CD4-positive, alpha-beta T cell treated with Interferon gamma for 1 hour (primary cell): ENCODE data around the gene RARRES2.
"Not testable (repeated sequence)": the region's sequence is repeated elsewhere in the genome, so short reads cannot be mapped to it uniquely, and the experiment has no call there.

Experiments
- DNase-seq: peaks from one replicate; pipeline ENCODE4 v3.0.0-alpha.2; 2020

Gene RARRES2

GRCh38 chr7:150313367-150313809 is 28.0 kb downstream of the RARRES2 start:
- no peak for DNase-seq

GRCh38 chr7:150312649-150313366 is 28.6 kb downstream of the RARRES2 start:
- DNase-seq, result not testable (repeated sequence)

DNA sequence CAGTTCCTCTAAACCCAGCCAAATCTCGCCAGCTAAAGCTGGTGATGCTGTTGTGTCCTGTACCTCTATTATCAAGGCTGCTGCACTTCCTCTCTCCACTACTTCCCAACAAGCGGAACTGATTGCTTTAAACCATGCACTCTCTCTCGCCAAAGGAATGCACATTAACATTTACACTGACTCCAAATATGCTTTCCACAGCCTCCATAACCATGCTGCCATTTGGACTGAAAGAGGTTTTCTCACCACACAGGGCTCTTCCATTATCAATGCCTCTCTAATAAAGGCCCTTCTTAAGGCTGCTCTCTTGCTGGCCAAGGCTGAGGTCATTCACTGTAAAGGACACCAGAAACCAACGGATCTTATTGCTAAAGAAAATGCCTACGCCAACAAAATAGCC is 29.7 kb downstream of the RARRES2 start:
- DNase-seq, result no peak

GRCh38 chr7:150311146-150311545 is 30.3 kb downstream of the RARRES2 start:
- no peak for DNase-seq

DNA sequence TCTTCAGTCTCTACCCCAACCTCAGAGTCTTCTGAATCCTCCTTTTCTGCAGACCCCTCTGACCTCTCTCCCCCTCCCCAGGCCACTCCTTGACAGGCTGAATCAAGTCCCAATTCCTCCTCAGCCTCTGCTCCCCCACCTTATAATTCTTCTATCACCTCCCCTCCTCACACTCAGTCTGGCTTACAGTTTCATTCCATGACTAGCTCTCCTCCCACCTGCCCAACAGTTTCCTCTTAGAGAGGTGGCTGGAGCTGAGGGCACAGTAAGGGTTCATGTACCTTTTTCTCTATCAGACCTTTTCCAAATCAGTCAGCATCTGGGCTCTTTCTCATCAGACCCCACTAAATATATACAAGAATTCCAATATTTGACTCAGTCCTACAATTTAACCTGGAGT is 32.9 kb downstream of the RARRES2 start:
- DNase-seq, result no peak

- DNase-seq, result no peak
These were observed 33.5 kb downstream of the RARRES2 start for GRCh38 chr7:150307904-150308303.

DNA sequence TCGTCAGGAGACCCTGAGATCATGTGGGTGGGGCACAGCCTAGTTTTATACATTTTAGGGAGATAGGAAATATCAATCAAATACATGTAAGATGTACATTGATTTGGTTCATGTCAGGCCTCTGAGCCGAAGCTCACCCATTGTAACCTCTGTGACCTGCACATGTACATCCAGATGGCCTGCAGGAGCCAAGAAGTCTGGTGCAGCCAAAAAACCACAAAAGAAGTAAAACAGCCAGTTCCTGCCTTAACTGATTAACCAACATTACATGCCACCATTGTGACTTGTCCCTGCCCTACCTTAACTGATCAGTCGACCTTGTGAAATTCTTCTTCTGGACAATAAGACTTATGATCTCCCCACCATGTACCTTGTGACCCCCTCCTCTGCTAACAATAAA is 34.3 kb downstream of the RARRES2 start:
- no peak for DNase-seq

- not testable (repeated sequence) for DNase-seq
These were observed 35.1 kb downstream of the RARRES2 start for GRCh38 chr7:150306377-150306776.

- not testable (repeated sequence) for DNase-seq
These were observed 35.5 kb downstream of the RARRES2 start for GRCh38 chr7:150305903-150306284.

GRCh38 chr7:150305259-150305902 is 36.0 kb downstream of the RARRES2 start:
- DNase-seq, result not testable (repeated sequence)

DNA sequence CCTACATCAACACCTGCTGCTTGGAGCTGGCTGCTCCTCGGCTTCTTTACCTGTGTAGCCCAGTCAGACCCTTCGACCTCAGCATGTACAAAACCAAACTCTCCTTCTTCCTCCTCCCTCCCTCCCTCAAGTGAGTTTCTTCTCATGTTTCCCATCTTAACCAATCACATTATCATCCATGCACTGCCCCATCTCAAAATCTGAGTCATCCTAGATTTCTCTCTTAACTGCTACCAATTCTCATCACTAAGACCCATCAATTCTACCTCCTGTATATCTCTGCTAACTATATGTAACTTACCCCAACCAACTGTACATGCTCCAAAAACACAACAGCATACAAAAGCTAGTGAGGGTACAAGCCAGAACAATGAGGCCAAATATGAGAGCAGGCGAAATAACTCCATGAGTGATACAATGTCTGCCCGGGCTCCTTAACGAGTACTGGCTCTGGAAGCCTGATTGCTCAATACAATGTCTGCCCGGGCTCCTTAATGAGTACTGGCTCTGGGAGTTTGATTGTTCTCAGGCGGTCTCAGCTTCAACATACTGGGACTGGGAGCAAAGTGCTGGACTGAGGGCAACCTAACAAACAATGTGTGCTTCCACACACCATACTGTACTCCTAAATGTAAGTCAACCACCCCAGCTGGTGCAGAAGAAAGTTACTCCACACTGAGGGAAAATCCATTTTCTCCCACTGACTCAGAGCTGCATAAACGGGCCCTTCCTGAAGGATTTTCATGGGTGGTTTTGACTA is 36.8 kb downstream of the RARRES2 start:
- not testable (repeated sequence) for DNase-seq

- not testable (repeated sequence) for DNase-seq
These were observed 38.5 kb downstream of the RARRES2 start for GRCh38 chr7:150302908-150303310.

DNA sequence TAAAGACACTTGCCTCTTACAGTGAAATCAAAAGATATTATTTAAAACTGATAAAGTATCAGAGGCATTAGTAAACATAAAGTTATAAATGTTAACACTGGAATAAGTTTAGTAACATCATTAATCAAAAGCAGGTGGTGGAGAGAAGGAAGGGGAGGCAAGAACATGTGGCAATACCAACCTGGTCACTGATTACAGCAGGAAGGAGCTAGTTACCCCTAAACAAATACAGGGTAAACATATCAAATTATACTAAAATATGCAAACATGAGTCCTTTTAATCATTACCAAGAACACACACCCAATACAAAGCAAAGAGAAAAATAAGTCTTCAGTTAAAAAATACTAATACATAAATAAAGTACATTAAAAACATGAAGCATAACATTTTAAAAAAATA is 43.5 kb downstream of the RARRES2 start:
- not testable (repeated sequence) for DNase-seq

GRCh38 chr7:150296802-150297201 is 44.6 kb downstream of the RARRES2 start:
- not testable (repeated sequence) for DNase-seq

DNA sequence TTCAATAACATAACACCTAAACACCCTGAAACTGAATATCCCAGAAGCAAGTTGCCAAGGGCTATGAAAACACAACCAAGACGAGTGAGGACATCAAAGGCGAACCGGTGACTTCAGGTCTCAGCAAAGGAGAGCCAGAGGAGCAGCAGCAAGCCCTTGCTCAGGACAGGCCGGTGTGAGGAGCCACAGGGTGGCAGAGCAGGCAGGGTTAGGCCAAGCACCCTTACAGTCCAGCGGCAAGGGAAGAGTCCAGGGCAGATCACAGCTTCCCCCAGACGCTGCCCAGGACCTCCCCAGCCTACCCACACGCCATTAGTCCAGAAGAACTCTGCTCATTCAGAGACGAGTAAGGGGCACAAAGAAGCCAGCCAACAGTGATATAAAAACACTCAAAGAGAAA is 45.8 kb downstream of the RARRES2 start:
- DNase-seq, result not testable (repeated sequence)

- DNase-seq, result not testable (repeated sequence)
These were observed 46.4 kb downstream of the RARRES2 start for GRCh38 chr7:150295027-150295426.

DNA sequence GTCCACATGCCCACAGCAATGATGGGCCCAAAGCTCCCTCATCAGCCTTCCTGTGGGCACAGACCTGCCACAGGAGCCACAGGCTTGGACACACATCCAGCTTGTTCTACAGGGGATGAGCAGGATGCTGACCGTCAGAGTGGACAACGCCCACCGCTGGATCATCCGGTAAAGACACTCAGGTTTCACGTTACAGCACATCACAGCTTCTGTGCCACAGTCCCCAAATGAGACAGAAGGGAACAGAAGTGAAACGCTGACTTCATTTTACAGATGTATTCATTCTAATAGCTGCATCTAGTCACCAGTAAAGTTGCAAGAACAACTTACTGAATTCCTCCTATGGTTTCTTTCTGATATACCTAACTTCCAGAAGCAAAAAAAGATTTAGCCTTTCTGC is 51.1 kb downstream of the RARRES2 start:
- DNase-seq, result not testable (repeated sequence)

- DNase-seq, result not testable (repeated sequence)
These were observed 52.6 kb downstream of the RARRES2 start for GRCh38 chr7:150288816-150289215.
